SW 1271 (cell line): Measurements from ENCODE around the gene UMPS.
"Not testable (repeated sequence)": the region's sequence is repeated elsewhere in the genome, so short reads cannot be mapped to it uniquely, and the experiment has no call there.

Experiments used
- DNase-seq, 2 experiments: peaks; one replicate each; lab custom pipeline; 2025; lab: John Stamatoyannopoulos, UW

Gene UMPS

DNA sequence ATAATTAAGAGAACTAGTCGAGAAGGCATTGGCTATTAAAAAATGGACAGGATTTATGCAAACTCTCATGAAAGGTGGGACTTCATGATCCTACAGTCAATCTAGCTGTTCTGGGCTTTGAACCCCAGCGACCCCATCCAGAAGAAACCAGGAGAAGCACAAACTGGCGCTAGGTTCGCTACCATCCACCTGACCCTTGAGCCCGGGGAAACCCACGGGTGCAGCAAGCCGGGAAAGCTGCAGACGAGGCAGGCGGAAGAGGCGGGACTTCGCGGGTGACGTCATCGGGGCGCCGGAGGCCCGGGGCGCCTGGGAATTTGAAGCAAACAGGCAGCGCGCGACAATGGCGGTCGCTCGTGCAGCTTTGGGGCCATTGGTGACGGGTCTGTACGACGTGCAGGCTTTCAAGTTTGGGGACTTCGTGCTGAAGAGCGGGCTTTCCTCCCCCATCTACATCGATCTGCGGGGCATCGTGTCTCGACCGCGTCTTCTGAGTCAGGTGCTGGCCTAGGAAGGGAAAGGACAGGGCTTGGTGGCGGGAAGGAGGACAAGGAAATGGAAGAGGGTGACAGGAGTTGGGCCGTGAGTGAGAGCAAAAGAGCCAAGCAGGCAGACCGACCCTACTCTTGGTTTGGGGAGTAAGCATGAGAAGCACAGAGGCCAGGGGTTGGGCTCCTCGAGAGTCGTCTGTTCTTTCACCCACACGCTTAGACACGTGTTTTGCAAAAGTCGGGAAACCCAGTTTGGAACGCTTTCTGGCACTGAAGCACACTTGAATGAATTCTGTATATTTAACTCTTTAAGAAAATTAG is at the start of gene UMPS:
UMPS (plus strand) TSS at position 324 of the 812 bp plus-strand sequence; CDS start at position 344, 20 bp downstream.
- peak; percentile 39 to 80 for DNase-seq

DNA sequence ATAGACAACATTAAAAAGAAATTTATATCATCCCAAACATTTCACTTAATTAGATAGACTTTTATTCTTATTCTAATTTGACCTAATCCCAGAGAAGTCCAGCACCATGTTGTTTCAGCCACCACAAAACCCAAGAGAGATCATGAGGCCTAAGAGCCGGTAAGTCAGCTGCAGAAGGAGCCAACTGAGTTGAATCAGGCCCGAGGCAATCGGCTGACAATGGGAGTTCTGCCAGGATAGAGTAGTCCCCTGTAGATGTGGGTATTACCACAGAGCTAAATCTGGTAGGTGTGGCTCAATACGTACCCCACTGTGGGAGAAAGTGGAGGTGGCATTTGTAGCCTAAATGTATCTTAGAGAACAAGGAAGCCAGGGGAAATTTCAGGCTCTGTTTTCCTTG is 49.7 kb upstream of the UMPS start:
- DNase-seq: no peak

DNA sequence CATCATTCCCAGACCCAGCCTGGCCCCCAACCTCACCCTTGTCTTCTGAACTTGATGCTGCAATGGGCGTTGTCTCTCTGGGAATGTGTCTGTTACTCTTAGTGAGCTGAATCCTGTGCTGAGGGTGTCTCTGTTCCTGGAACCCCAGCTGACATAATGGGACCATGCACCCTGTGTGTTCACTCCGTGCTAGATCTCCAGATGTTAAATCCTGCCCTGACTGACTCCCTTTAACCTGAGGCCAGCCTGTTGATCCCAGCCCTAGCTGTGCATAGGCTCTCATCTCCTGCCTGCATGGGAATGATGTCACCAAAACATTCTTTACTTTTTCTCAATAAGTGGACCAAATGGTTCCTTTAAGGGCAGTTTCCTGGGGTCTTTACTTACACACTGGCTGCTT is 48.0 kb upstream of the UMPS start:
- DNase-seq: no peak

DNA sequence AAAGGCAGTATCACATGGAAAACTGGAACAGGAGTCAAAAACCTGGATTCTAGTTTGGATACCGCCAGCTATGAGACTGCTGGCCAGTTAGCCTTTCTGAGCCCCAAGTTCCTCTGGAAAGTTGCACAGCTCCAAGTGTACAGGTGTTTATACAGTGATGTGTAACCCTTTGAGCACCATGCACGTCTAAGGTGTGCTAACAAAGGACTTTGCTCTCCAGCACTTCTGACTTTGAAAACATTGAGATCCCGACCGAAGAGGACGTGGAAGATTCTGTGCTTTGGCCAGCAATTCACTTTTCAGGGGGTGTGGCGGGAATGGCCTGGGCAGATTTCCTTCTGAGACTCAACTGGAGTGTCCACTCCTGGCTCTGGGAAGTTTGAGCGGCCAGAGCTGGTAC is 45.8 kb upstream of the UMPS start:
- no peak for DNase-seq

DNA sequence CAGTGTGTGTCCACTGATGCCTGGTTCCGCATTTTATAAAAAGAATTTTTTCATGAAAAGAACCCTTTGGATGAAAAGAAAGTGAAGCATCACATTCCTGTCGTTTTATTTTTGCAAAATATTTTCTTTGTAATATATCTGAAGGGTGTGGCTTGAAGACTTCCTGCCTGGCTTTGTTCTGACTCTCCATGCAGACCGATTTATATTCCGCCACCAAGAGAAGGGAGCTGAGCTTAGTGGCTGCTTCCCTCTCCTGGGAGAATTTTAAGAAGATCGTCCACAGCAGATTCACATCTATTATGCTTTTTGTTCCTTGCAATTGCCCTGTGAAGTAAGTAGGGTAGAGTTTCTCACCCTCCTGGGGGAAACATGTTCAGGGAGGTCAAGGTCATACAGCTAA is 45.2 kb upstream of the UMPS start:
- DNase-seq: no peak

DNA sequence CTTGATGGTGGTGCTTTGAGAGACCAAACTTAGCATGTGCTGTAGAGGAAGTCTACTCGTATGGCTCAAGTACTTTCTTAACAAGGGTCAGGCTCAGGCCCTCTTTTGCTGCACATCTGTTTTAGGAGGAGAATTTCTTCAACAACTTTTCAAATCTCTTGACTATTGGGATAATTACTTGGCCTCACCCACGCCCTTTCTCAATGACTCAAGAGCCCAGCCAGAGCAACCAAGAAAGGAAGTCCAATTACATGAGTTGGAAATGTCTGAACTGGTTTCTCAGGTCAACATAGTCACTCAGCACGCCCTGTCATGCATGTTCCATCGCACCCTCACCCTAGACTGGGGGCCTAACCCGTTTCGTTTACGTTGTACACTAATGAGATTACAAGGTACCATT is 44.8 kb upstream of the UMPS start:
- DNase-seq: no peak

DNA sequence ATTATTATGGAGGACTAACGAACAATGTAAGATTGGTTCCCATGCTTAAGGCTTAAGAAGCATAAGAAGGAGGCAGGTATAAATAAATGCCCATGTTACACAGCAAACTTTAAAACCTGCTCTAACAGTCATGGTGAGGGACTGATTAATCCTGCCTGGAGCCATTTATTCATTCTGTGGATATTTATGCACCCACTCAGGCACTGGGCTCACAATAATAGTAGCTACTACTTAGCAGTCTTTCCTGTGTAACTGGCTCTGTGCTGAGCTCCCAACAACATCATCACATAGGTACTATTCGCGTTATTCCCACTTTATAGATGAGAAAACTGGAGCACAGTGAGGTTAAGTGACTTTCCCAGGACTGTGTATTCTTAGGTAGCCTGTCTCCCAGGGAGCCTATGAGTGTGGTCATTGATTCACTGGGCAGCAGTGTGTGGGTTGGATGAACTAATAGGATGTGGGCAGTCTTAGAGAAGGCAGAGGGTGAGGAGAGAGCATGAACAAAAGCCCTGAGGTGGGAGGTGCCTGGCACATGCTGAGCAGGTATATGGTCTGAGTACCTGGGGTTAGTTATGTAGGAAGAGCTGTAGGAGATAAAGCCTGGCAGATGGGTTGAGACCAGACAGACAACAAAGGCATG is 44.1 kb upstream of the UMPS start:
- DNase-seq: no peak

DNA sequence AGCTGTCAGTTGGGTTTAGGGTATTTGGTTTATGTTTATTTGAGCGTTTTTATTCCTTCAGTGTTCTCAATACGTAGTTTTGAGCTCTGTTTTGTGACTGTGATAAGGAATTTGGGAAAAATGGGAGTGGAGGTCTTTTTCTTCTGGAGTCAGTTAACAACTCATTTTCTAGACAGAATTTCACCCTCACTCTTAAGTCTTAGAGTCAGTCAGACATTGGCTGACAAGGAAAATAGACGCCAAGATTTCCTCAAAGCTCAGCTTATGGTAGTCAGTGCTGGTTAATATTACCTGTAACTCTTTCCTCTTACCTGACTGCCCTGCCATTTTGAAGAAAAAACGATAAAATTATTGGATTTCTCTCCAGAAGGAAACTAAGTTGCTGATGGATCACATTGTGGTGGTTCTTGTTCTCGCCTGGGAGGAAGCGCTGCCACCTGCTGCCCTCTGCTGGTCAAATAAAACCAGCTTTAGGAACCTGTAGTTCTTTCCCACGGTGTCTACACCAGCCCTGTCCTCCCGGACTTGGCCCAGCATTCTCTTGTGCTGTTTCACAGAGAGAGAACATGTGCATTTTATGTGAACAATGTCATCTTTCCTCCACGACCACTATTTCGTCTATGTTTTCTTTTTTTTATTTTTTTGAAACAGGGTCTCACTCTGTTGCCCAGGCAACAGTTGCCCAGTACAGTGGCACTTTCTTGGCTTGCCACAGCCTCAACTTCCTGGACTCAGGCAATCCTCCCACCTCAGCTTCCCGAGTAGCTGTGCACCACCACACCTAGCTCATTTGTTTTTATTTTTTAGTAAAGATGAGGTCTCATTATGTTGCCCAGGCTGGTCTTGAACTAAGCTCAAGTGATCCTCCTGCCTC is 41.4 kb upstream of the UMPS start:
- peak; percentile 7 to 74 for DNase-seq

DNA sequence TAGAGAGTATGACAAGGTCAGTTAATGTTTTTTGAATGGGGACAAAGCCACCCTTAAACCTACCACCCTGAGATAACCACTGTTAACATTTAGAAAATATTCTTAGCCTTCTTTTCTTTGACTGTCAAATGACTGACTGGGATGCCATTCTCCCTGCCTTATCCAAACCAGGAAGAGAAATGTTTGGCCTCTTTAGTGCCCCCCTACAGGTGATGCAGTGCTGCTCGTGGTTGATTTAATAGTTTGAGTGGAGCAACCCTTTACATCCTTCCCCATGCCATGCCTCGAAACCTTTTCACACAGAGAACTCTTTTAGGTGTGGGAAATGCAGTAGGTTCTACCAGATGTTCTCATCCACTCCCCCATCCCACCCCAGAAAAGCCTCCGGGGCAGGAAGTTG is 38.7 kb upstream of the UMPS start:
- no peak for DNase-seq

DNA sequence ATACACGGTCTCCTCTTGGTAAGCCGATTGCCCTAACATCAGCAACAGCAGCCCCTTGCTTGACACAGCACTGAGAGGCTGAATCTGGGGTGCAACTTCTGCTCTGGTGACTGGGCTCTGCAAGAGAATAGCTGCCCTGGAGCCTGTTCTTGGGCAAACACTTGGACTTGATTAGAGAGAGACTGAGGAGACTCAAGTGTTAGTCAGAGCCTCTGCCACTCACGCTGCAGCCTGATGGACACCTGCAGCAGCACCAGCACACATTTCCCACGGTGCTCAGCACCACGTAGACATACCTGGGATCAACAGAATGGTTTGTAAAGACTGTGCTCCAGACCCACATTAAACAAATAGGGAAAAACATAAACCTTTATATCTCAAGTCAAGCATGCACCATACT is 35.8 kb upstream of the UMPS start:
- DNase-seq: no peak

DNA sequence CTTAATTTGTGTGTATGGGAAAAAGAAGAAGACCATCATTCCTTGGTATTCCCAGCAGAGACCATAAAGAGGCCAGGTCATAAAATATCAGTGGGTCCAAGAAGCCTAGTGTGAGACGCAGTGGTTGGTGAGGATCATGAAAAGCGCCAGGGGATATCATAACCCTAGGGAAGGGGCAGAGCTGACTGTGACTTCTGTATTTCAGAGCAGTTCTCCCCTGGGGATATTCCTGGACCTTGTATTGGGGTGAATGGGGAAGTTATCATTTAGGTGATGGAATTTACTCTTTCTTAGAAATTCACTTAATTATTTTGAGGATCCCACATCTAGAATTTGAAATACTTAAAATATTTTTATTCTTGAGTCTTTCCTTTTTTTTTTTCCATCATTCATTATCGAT is 34.9 kb upstream of the UMPS start:
- DNase-seq: no peak

DNA sequence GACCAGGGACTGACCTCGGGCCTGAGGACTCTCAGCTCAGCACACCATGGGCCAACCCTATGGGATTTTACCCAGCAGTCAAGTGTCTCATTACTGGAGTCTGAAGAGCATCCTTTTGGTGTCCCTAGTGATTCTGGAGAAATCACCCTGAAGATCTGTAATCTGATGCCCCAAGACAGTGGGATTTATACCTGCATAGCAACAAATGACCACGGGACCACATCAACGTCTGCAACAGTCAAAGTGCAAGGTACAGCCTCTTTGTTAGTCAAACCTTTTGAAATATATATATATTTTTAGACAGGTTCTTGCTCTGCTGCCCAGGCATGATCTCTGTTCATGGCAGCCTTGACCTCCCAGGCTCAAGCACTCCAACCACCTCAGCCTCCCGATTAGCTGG is 34.2 kb upstream of the UMPS start:
- DNase-seq: no peak

DNA sequence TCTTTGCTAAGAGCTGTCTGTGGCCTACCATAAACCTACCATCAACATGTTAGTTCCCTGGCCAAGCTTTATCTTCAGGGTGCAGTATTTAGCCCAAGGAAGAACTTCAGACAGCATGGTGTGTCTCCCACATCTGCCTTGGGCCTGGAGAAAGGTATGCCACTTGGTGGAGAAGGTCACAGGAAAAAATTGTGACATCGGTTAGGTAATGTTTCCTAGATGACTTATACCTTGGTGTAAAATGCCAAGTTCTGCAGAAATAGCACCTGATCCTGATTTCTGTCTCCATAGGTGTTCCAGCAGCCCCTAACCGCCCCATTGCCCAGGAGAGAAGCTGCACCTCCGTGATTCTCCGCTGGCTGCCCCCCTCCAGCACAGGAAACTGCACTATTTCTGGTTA is 33.0 kb upstream of the UMPS start:
- no peak for DNase-seq

DNA sequence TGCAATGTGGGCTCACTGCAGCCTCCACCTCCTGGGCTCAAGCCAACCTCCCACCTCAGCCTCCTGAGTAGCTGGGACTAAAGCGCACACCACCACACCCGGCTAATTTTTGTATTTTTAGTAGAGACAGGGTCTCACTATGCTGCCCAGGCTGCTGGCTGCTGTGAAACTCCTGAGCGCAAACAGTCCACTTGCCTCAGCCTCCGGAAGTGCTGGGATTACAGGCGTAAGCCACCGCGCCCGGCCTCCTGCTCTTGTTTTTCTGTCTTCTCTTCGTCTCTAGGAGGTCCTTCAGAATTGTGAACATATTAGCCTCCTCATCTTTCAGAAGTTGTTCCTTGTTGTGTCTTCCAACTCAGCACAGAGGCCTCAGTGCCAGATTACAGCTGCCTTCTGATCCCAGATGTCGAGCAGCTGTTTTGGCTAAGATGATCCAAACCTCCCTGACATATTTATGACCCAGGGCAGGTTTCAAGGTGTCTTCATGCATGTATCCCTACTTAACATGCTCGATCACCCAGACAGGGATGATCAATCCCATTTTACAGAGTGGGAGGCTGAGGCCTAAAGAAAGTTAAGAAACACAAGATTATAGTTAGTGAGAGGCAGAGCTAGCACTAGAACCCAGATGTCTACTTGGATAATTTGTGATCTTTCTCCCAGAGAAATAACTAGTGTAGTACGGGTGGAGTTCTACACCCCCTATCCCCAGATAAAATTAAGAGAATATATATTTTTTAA is 32.1 kb upstream of the UMPS start:
- DNase-seq: no peak

DNA sequence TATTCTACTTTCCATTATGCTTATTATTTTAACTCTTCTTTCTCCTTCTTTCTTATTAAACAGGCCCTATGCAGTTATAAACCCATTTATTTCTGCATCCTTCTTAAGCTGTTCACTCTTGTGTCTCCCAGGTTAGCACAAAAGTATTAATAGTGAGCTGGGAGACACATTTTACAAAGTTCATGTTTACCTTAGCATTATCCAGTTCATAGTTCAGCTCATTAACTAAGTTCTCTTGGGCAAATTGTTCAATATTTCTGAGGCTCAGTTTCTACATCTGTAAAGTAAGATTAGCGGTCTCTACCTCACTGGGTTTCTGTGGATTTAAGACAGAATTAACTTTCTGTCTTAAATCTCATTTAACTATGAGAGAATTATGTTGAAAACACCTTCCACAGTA is 31.2 kb upstream of the UMPS start:
- no peak for DNase-seq

DNA sequence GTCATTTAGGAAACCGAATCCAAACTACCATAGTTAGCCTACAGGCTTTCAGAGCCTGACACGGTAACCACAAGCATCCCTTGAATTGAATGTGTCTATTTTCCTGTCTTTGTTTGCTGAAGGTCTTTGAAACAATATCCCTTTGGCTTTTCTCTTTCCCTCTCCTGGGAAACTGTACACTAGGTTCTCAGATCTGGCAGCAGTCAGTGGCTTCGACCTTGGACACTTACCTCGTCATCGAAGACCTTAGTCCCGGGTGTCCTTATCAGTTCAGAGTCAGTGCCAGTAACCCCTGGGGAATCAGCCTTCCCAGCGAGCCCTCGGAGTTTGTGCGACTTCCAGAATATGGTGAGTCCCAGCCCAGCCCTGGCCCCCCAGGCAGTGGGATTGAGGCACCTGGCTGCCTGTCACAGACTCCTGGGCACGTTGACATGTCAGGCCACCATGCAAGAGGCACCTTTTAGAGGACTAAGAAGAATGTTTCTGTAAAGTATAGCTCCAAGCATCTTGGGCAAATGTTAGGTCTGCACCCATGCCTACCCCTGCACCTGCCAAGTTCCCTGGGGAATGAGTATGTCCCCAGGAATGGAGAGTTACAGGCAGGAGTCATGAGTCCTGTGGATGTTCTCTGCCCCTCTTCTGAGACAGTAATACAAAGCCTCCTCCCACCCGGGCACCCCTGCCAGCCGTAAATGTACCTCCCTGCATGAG is 30.4 kb upstream of the UMPS start:
- DNase-seq: no peak

DNA sequence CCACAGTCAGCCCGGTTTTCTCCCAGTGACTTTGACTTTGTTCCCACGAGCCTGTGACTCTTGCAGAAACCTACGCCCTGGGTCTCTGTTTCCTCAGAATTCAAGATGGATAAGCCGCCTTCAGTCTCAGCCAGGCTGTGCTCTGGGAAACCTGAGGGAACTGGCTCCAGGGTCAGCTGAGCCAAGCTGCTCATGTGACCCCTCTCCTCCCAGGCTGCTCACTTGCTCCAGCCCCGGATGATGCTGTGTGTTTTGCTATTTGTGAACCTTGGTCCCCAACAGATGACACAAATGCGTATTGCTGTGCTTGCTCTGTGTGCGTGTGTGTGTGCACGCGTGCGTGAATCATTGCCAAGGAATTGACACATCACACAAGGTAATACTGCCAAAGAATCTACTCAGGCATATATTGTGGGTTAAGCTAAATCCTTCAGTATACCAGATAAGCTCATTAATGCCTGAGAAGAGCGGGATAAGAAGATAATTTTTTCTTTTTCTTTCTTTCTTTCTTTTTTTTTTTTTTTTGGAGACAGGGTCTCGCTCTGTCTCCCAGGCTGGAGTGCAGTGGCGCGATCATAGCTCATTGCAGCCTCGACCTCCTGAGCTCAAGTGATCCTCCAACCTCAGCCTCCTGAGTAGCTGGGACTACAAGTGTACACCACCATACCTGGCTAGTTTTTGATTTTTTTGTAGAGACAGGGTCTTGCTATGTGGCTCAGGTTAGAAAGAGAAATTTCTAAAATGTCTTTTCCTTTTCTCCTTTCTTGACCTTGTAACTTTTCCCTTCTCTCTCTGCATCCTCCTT is 29.2 kb upstream of the UMPS start:
- no peak for DNase-seq

DNA sequence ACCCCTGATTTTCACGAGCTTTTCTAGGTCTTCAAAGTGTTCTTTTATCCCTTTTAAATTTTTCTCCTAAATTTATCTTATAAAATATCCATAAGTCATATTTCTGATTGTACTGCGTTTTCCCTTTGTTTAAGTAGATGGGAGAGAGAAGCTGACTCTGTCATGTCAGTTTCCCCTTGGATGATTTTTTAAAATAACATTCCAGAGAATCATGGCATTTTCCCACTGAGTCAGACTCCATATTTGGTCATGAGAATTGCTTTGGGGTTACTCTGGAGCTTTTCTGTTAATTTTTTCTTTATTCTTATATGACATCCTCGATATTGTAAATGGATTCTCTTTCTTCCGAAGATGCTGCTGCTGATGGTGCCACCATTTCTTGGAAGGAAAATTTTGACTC is 28.6 kb upstream of the UMPS start:
- no peak for DNase-seq

DNA sequence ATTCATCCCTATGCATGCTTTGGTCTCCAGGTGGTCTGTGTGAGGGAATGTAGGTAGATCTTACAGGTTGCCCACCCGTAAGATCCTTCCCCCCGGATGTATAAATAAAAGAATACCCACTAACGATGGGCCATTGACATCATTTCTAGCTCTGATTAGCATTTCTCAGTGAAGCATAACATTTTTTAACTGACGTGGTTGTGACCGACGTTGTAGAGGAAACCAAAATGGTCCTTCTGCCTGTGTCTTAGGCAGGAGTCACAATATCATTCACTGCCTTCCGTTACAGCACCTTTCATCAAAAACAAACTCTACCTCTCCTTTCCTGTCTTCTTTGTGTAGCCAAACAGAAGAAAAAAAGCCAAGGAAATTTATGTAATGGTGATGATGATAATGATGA is 27.3 kb upstream of the UMPS start:
- DNase-seq: no peak

DNA sequence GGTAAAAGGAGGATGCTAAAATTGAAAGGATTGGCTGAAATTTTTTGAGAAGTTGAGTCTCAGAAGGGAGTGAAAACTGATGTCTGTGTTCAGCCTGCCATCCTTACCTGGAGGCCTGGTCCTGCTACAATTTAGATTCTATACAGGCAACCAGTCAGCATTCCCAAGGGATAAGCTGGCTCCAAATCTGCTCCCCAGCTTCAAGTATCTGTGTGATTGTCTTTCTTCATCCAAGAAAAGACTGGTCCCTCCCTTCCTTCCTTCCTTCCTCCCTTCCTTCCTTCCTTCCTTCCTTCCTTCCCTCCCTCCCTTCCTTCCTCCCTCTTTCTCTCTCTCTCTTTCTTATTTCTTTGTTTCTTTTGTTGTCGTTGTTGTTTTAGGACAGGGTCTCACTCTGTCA is 24.7 kb upstream of the UMPS start:
- DNase-seq: no peak

DNA sequence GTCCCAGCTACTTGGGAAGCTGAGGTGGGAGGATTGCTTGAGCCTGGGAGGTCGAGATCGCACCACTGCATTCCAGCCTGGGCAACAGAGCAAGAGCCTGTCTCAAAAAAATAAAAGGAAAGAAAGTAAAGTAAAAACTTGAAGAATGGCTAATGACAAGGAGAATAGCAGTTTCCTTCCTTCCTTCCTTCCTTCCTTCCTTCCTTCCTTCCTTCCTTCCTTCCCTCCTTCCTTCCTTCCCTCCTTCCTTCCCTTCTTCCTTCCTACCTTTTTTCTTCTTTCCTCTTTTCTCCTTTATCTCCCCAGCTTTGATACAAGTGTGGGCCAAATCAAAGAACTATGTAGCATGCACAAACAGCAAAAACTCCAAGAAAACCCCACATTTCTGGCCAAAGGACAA is 23.0 kb upstream of the UMPS start:
- not testable (repeated sequence) for DNase-seq
